GM18505 (cell line): ENCODE data around the gene SIPA1L3.

Source experiments
- ATAC-seq: cut with Tn5 transposase; IDR thresholded peaks from one replicate; pipeline ENCODE4 v1.9.1; 2021; ENCODE audit not compliant: unreplicated experiment
- POLR2A ChIP-seq: IDR thresholded peaks from 4 replicates; pipeline ENCODE4 v1.6.1; 2011; ENCODE audit warnings: borderline replicate concordance; ENCODE audit not compliant: insufficient read depth, insufficient read length; ENCODE audit errors: extremely low read depth

SIPA1L3 gene

GRCh38 chr19:38035515-38036495 is 128.8 kb downstream of the SIPA1L3 start:
- no peak for TF ChIP-seq POLR2A
- ATAC-seq, result no peak

GRCh38 chr19:38036707-38037611 is 130.0 kb downstream of the SIPA1L3 start:
- TF ChIP-seq POLR2A, result no peak
- ATAC-seq, result no peak

GRCh38 chr19:38039966-38040365 is 133.0 kb downstream of the SIPA1L3 start:
- TF ChIP-seq POLR2A, result no peak
- no peak for ATAC-seq

GRCh38 chr19:38042132-38042531 is 135.1 kb downstream of the SIPA1L3 start:
- TF ChIP-seq POLR2A, result no peak
- ATAC-seq, result no peak

GRCh38 chr19:38043649-38044144 is 136.7 kb downstream of the SIPA1L3 start:
- ATAC-seq, result no peak
- no peak for TF ChIP-seq POLR2A

GRCh38 chr19:38044267-38045111 is 137.5 kb downstream of the SIPA1L3 start:
- no peak for ATAC-seq
- TF ChIP-seq POLR2A, result no peak

GRCh38 chr19:38045554-38046253 is 138.7 kb downstream of the SIPA1L3 start:
- ATAC-seq, result no peak
- no peak for TF ChIP-seq POLR2A

GRCh38 chr19:38046254-38047048 is 139.4 kb downstream of the SIPA1L3 start:
- ATAC-seq, result peak; percentile 41
- peak; percentile 28 for TF ChIP-seq POLR2A

- TF ChIP-seq POLR2A, result no peak
- ATAC-seq, result no peak
Measured at GRCh38 chr19:38047049-38047438, 140.0 kb downstream of the SIPA1L3 start.

GRCh38 chr19:38047641-38048040 is 140.6 kb downstream of the SIPA1L3 start:
- no peak for TF ChIP-seq POLR2A

GRCh38 chr19:38049105-38049649 is 142.2 kb downstream of the SIPA1L3 start:
- peak; percentile 29 for ATAC-seq
- TF ChIP-seq POLR2A, result peak; percentile 61

More at GRCh38 chr19:38047641-38048040, 140.6 kb downstream of the SIPA1L3 start:
- ATAC-seq, result no peak

GRCh38 chr19:38055010-38055409 is 148.0 kb downstream of the SIPA1L3 start:
- no peak for TF ChIP-seq POLR2A
- no peak for ATAC-seq
